Measurements from ENCODE around the gene HDAC4. TPM values are rescaled to one million over a fixed set of nuclear protein-coding genes. Genes with fewer than 3 reads are reported as not detected.

HDAC4 gene
- total RNA-seq, 1 donor from 2014 or later: 7.8 TPM

- Histone ChIP-seq H3K4me3 (ENCODE audit: low read depth, low read length) (no peak overlapping the region), H3K36me3 (ENCODE audit: control insufficient read depth, insufficient read depth, low read length) (no peaks in the 10 kb centered on the region), H3K27me3 (ENCODE audit: control insufficient read depth, insufficient read depth, low read length) (no peaks in the 10 kb centered on the region)
- no peak for DNase-seq (ENCODE audit: low read depth)
- TF ChIP-seq CTCF (IDR thresholded peaks at IDR 0.05; ENCODE audit: insufficient read depth, low read length, poor library complexity, severe bottlenecking): no peak
These were observed 93.6 kb downstream of the HDAC4 start for GRCh38 chr2:239307221-239307569.

GRCh38 chr2:239306274-239307220 is 94.3 kb downstream of the HDAC4 start:
- TF ChIP-seq CTCF (IDR thresholded peaks at IDR 0.05; ENCODE audit: insufficient read depth, low read length, poor library complexity, severe bottlenecking): no peak
- DNase-seq (ENCODE audit: low read depth): no peak
- Histone ChIP-seq H3K36me3 (ENCODE audit: control insufficient read depth, insufficient read depth, low read length) (no peaks in the 10 kb centered on the region), H3K27me3 (ENCODE audit: control insufficient read depth, insufficient read depth, low read length) (no peaks in the 10 kb centered on the region), H3K4me3 (ENCODE audit: low read depth, low read length) (no peak overlapping the region)

- DNase-seq (ENCODE audit: low read depth): no peak
- no peak overlapping the region for H3K4me3 ChIP-seq (ENCODE audit: low read depth, low read length)
These were observed 95.0 kb downstream of the HDAC4 start for GRCh38 chr2:239305771-239306170.

GRCh38 chr2:239305222-239305575 is 95.6 kb downstream of the HDAC4 start:
- Histone ChIP-seq H3K36me3 (ENCODE audit: control insufficient read depth, insufficient read depth, low read length) (no peaks in the 10 kb centered on the region), H3K4me3 (ENCODE audit: low read depth, low read length) (no peak overlapping the region), H3K27me3 (ENCODE audit: control insufficient read depth, insufficient read depth, low read length) (no peaks in the 10 kb centered on the region)
- TF ChIP-seq CTCF (IDR thresholded peaks at IDR 0.05; ENCODE audit: insufficient read depth, low read length, poor library complexity, severe bottlenecking): no peak
- no peak for DNase-seq (ENCODE audit: low read depth)

More at GRCh38 chr2:239305771-239306170, 95.0 kb downstream of the HDAC4 start:
- Histone ChIP-seq H3K36me3 (ENCODE audit: control insufficient read depth, insufficient read depth, low read length) (no peaks in the 10 kb centered on the region), H3K27me3 (ENCODE audit: control insufficient read depth, insufficient read depth, low read length) (no peaks in the 10 kb centered on the region)
- TF ChIP-seq CTCF (IDR thresholded peaks at IDR 0.05; ENCODE audit: insufficient read depth, low read length, poor library complexity, severe bottlenecking): no peak

GRCh38 chr2:239304533-239305221 is 96.1 kb downstream of the HDAC4 start:
- no peak for DNase-seq (ENCODE audit: low read depth)
- TF ChIP-seq CTCF (IDR thresholded peaks at IDR 0.05; ENCODE audit: insufficient read depth, low read length, poor library complexity, severe bottlenecking): no peak
- Histone ChIP-seq H3K36me3 (ENCODE audit: control insufficient read depth, insufficient read depth, low read length) (no peaks in the 10 kb centered on the region), H3K27me3 (ENCODE audit: control insufficient read depth, insufficient read depth, low read length) (no peaks in the 10 kb centered on the region), H3K4me3 (ENCODE audit: low read depth, low read length) (no peak overlapping the region)

Measured in kidney epithelial cell (primary cell).